HG03457 (cell line): ENCODE results near the gene ITLN2.
"Not testable (repeated sequence)": the region's sequence is repeated elsewhere in the genome, so short reads cannot be mapped to it uniquely, and the experiment has no call there.

ENCODE experiments used
- ATAC-seq: cut with Tn5 transposase; IDR thresholded peaks from one replicate; pipeline ENCODE4 v1.9.1; 2021; ENCODE audit warnings: moderate number of reproducible peaks; ENCODE audit not compliant: unreplicated experiment

Gene ITLN2

DNA sequence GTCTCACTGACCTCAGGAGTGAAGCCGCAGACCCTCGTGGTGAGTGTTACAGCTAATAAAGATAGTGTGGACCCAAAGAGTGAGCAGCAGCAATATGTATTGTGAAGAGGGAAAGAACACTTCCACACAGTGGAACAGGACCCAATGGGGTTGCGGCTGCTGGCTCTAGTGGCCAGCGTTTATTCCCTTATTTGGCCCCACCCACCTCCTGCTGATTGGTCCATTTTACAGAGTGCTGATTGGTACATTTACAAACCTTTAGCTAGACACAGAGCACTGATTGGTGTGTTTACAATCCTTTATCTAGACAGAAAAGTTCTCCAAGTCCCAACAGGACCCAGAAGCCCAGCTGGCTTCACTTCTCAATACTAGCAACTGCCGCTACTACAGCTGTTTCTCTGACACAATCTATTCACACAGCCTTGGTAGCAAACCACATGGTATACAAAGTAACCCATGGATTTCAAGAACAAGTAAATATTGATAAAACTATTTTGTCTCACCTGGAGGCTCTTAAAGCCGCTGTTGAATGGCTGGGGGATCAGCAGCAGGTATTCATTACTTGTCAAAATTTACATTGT lies 44.3 kb downstream of the ITLN2 start:
- ATAC-seq = no peak

DNA sequence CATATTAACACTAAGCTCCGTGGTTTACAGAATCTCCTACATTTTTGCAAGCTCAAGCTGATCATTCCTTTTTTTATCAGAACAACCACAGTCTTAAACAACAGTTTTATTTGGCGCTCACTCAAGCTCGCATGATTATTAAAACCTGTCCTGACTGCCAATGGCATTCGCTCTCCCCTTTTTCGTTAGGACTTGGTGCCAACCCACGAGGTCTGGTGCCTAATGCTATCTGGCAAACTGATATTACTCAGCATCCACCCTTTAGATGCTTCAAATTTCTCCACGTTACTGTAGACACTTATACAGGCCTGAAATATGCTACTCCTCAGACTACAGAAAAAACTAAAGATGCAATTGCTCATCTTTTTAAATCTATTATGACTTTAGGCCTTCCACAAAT lies 46.6 kb downstream of the ITLN2 start:
- ATAC-seq = no peak

DNA sequence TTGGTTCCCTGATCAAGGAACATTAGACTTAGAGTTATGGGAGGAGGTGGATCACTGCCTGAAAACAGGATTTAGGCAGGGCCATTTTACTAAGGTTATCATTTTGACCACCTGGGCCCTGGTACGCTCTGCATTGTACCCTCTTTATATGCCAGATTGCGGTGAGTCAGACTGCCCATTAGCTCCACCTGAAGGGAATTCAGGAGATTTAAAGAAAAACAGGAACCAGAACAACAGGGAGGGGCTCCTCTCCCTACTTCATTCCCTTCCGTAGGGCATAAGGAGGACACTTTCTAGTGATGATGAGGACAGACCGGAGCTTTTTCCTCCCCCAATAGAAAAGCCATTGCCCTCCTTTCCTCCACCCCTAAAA lies 49.0 kb downstream of the ITLN2 start:
- ATAC-seq = no peak

DNA sequence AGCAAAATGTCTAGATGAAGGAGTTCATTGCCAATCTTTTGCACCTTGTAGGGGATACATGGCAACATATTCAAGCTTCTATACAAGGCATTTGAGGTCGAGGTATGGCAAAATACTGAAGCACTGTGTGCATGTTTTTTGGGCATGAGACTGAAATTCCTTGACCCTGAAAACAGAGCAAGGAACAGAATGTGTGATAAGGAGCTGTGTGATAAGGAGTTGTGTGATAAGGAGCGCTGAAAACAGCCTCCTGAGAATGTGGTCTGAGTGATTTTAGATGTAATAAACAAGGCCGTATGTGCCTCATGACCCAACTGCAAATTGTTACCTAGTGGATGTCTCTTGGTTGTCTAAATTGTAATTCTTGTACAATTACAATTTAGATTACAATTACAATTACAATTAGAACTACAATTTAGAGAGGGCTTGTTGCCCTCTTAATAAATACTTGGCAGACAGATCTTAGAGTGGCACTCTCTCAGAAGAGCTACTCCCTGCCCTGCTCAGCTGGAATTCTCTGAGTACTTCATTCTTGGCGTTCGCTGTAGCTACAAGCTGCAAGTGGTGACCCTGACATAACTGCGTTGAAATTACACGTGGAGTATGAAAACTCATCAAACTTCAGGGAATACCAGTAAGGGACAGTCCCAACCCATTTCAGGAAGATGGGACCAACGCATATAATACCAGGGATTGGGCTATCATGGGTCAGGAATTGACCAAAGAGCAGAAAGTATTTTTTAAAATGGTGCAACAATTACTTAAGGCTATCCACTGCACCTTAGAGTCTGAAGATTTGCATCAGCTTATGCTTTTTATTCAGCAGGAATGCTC lies 49.6 kb downstream of the ITLN2 start:
- no peak for ATAC-seq

DNA sequence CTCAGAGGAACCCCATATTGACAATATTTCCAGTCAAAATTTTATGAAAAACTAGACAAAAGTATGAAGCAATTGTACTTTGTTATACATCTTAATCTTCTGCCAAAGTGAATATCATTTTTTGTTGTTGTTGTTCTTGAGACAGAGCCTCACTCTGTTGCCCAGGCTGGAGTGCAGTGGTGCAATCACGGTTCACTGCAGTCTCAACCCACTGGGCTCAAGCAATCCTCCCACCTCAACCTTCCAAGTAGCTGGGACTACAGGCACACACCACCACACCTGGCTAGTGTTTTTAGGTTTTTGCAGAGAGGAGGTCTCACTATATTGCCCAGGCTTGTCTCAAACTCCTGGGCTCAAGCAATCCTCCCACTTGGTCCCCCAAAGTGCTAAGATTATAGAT lies 52.4 kb downstream of the ITLN2 start:
- ATAC-seq = not testable (repeated sequence)

DNA sequence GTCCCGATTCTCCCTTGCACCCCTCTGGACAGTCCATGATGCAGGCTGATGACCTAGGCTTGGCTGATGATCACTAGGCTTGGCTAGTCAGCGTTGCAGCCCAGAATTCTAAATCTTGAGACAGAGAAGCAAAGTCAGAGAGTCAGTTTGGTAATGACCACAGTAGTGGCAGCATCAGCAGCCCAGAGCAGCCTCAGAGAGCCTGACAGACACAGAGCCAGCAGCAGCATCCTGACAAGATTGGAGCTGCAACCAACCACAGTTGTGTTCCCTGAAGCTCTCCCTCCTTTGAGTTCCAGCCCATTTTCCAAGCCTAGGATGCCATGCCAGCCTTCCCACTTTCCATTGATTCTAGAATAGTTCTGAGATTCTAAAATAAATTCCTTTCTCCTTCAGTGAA lies 52.8 kb downstream of the ITLN2 start:
- ATAC-seq = no peak

DNA sequence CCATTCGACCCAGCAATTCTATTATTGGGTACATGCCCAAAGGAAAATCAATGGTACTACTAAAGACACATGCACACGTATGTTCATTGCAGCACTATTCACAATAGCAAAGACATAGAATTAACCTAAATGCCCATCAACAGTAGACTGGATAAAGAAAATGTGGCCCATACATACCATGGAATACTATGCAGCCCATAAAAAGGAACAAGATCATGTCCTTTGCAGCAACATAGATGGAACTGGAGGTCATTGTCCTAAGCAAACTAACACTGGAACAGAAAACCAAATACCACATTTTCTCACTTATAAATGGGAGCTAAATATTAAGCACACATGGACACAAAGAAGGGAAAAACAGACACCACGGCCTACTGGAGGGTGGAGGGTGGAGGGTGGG lies 53.9 kb downstream of the ITLN2 start:
- not testable (repeated sequence) for ATAC-seq
